ENCODE results near the gene SSC4D.

The SSC4D gene

DNA sequence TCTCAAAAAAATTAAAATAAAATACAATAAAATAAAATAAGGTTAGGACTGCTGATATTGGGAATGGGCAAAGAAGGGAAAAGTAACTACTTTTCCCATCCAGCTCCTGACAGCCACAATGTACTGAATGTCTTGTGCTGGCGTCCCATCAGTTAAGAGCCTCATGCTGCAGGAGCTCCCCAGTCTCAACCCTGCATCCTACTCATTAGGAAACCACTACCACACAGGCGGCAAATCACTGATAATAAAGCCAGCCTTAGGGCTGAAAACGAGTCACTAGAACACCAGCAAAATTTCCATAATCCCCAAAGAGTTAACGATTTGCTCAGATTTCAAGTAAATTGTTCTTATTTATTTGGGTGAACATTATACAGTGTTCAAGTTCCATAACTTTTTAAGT lies 55.0 kb downstream of the SSC4D start:
- TF ChIP-seq POLR2AphosphoS5 (IDR thresholded peaks at IDR 0.05; ENCODE audit: low read depth) (no peak), SPI1 (IDR thresholded peaks at IDR 0.05; ENCODE audit: borderline replicate concordance, low read depth) (no peak), GABPA (IDR thresholded peaks at IDR 0.05; ENCODE audit: low read depth) (no peak)
- TF ChIP-seq, protein P1, sequence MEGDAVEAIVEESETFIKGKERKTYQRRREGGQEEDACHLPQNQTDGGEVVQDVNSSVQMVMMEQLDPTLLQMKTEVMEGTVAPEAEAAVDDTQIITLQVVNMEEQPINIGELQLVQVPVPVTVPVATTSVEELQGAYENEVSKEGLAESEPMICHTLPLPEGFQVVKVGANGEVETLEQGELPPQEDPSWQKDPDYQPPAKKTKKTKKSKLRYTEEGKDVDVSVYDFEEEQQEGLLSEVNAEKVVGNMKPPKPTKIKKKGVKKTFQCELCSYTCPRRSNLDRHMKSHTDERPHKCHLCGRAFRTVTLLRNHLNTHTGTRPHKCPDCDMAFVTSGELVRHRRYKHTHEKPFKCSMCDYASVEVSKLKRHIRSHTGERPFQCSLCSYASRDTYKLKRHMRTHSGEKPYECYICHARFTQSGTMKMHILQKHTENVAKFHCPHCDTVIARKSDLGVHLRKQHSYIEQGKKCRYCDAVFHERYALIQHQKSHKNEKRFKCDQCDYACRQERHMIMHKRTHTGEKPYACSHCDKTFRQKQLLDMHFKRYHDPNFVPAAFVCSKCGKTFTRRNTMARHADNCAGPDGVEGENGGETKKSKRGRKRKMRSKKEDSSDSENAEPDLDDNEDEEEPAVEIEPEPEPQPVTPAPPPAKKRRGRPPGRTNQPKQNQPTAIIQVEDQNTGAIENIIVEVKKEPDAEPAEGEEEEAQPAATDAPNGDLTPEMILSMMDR (IDR thresholded peaks at IDR 0.05; ENCODE audit: insufficient read depth, low read length): no peak
- TF ChIP-seq, protein P2, sequence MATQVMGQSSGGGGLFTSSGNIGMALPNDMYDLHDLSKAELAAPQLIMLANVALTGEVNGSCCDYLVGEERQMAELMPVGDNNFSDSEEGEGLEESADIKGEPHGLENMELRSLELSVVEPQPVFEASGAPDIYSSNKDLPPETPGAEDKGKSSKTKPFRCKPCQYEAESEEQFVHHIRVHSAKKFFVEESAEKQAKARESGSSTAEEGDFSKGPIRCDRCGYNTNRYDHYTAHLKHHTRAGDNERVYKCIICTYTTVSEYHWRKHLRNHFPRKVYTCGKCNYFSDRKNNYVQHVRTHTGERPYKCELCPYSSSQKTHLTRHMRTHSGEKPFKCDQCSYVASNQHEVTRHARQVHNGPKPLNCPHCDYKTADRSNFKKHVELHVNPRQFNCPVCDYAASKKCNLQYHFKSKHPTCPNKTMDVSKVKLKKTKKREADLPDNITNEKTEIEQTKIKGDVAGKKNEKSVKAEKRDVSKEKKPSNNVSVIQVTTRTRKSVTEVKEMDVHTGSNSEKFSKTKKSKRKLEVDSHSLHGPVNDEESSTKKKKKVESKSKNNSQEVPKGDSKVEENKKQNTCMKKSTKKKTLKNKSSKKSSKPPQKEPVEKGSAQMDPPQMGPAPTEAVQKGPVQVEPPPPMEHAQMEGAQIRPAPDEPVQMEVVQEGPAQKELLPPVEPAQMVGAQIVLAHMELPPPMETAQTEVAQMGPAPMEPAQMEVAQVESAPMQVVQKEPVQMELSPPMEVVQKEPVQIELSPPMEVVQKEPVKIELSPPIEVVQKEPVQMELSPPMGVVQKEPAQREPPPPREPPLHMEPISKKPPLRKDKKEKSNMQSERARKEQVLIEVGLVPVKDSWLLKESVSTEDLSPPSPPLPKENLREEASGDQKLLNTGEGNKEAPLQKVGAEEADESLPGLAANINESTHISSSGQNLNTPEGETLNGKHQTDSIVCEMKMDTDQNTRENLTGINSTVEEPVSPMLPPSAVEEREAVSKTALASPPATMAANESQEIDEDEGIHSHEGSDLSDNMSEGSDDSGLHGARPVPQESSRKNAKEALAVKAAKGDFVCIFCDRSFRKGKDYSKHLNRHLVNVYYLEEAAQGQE (IDR thresholded peaks at IDR 0.05; ENCODE audit: insufficient replicate concordance, low read depth): no peak
- Histone ChIP-seq H3K27me3 (ENCODE audit: insufficient read depth, poor library complexity, severe bottlenecking) (no peaks in the 10 kb centered on the region), H3K4me3 (replicated peaks; ENCODE audit: insufficient read depth, low read length) (no peak overlapping the region), H3K27ac (replicated peaks) (no peak overlapping the region)
- DNase-seq (ENCODE audit: low read depth in 1 of 2, low spot score in 1 of 2): no peak

DNA sequence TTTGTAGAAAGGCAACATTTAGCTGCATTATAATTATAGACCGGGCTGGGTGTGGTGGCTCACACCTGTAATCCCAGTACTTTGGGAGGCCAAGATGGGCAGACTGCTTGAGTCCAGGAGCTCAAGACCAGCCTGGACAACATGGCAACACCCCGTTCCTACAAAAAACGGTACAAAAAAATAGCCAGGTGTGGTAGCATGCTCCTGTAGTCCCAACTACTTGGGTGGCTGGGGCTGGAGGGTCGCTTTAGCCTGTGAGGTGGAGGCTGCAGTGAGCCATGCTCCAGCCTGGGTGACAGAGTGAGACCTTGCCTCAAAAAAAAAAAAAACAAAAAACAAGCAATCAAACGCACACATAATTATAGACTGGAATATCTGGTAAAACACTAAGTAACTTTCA lies 55.8 kb downstream of the SSC4D start:
- Histone ChIP-seq H3K27me3 (ENCODE audit: insufficient read depth, poor library complexity, severe bottlenecking) (no peaks in the 10 kb centered on the region), H3K4me3 (replicated peaks; ENCODE audit: insufficient read depth, low read length) (no peak overlapping the region), H3K27ac (replicated peaks) (no peak overlapping the region)
- DNase-seq (ENCODE audit: low read depth in 1 of 2, low spot score in 1 of 2): no peak
- no peak for TF ChIP-seq POLR2AphosphoS5 (IDR thresholded peaks at IDR 0.05; ENCODE audit: low read depth)
- TF ChIP-seq, protein P1 (IDR thresholded peaks at IDR 0.05; ENCODE audit: insufficient read depth, low read length): no peak
- TF ChIP-seq SPI1 (IDR thresholded peaks at IDR 0.05; ENCODE audit: borderline replicate concordance, low read depth): no peak
- TF ChIP-seq, protein P2 (IDR thresholded peaks at IDR 0.05; ENCODE audit: insufficient replicate concordance, low read depth): no peak
- no peak for TF ChIP-seq GABPA (IDR thresholded peaks at IDR 0.05; ENCODE audit: low read depth)

DNA sequence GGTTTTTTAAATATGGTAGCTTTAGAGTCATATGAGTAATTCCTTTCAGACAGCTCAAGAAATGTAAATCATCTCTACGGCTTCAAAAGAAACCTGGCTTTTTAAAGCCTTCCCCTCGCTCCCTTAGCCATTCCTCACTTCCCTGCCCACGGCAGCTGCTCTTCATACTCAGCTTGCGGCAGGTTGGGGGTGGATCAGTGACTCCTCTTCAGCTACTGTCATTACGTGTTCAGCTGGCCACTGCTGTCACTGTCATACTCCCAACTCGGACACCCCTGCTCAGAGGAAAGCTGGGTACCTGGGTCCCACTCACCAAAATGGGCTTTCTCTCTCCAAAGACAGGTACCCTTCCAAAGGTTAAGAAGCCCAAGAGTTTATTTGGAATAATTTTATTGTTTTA lies 57.3 kb downstream of the SSC4D start:
- TF ChIP-seq, protein P2 (IDR thresholded peaks at IDR 0.05; ENCODE audit: insufficient replicate concordance, low read depth): no peak
- TF ChIP-seq POLR2AphosphoS5 (IDR thresholded peaks at IDR 0.05; ENCODE audit: low read depth) (no peak), GABPA (IDR thresholded peaks at IDR 0.05; ENCODE audit: low read depth) (no peak), SPI1 (IDR thresholded peaks at IDR 0.05; ENCODE audit: borderline replicate concordance, low read depth) (no peak)
- TF ChIP-seq, protein P1 (IDR thresholded peaks at IDR 0.05; ENCODE audit: insufficient read depth, low read length): no peak
- no peak for DNase-seq (ENCODE audit: low read depth in 1 of 2, low spot score in 1 of 2)
- Histone ChIP-seq H3K27ac (replicated peaks) (no peak overlapping the region), H3K4me3 (replicated peaks; ENCODE audit: insufficient read depth, low read length) (no peak overlapping the region), H3K27me3 (ENCODE audit: insufficient read depth, poor library complexity, severe bottlenecking) (no peaks in the 10 kb centered on the region)

Measured in HL-60 (cell line).